Upper lobe of left lung (tissue), 4 donors: ENCODE results near the gene KLHL17.

ENCODE experiments used
- CTCF ChIP-seq, 6 experiments: fragments of 450-650 bp in 4 of 6; fragments of 200-600 bp in 2 of 6; sonication (generic) in 2 of 6; IDR thresholded peaks; one replicate each; pipeline ENCODE4 v1.5.1; 2016 to 2019; ENCODE audit warnings: antibody characterized with exemption in 6 of 6
- EP300 ChIP-seq, 4 donors: sonication (generic); formaldehyde crosslinking; IDR thresholded peaks; one replicate each; pipeline ENCODE4 v1.5.1; 2017; ENCODE audit warnings: antibody characterized with exemption in 4 of 4, control low read depth in 2 of 4
- POLR2A ChIP-seq, 4 donors: fragments of 450-650 bp; IDR thresholded peaks; one replicate each; pipeline ENCODE4 v1.5.1; 2016 to 2017; ENCODE audit warnings: antibody characterized with exemption in 4 of 4, mild to moderate bottlenecking in 2 of 4
- POLR2AphosphoS5 ChIP-seq, 2 donors: sonication (generic); formaldehyde crosslinking; IDR thresholded peaks; one replicate each; pipeline ENCODE4 v1.5.1; 2017; ENCODE audit warnings: antibody characterized with exemption in 2 of 2

- no peak for TF ChIP-seq POLR2A (IDR thresholded peaks at IDR 0.05)
- TF ChIP-seq CTCF (IDR thresholded peaks at IDR 0.05): no peak
- no peak for TF ChIP-seq POLR2AphosphoS5 (IDR thresholded peaks at IDR 0.05)
- no peak for TF ChIP-seq EP300 (IDR thresholded peaks at IDR 0.05)
Measured at GRCh38 chr1:950268-950667, 10.1 kb upstream of the KLHL17 start.
